B cell (primary cell): ENCODE data around the gene DAB2IP. TPM values are rescaled to one million over a fixed set of nuclear protein-coding genes. Genes with fewer than 3 reads are reported as not detected.

ENCODE experiments used
- ATAC-seq: fragments of 200-7000 bp; cut with Tn5 transposase; one replicate; pipeline ENCODE4 v1.10.0; 2021; ENCODE audit warnings: low read depth, mild to moderate bottlenecking, moderate number of reproducible peaks, moderate library complexity
- CTCF ChIA-PET: fragments of 350-600 bp; sonication (Branson Sonifier 250); formaldehyde crosslinking; loops from one replicate; lab custom pipeline; 2021; ENCODE audit warnings: antibody characterized with exemption, inconsistent platforms; lab: Charles Lee
- POLR2A ChIA-PET: fragments of 350-600 bp; sonication (Branson Sonifier 250); formaldehyde crosslinking; loops from one replicate; lab custom pipeline; 2021; ENCODE audit warnings: antibody characterized with exemption; lab: Charles Lee
- DNase-seq: peaks from one replicate; pipeline ENCODE4 v3.0.0; 2013
- H2AFZ ChIP-seq: 2 replicates; pipeline ENCODE4 v1.6.1; 2012; ENCODE audit warnings: mild to moderate bottlenecking, low read depth, low read length; ENCODE audit not compliant: insufficient read depth, poor library complexity, severe bottlenecking
- H3K27ac ChIP-seq, 2 donors: 1 replicate in 1 of 2; 2 replicates in 1 of 2; pipeline ENCODE4 v1.5.1; 2012 to 2013; ENCODE audit warnings: low read length in 2 of 2, mild to moderate bottlenecking in 2 of 2, moderate library complexity in 1 of 2
- H3K27me3 ChIP-seq, 4 experiments: fragments of 200-600 bp in 1 of 4; sonication (generic) in 1 of 4; replicated peaks in 1 of 4; 1 replicate in 2 of 4; 2 replicates in 2 of 4; pipeline versions ENCODE4 v1.6.1 to v1.7.0; 2013 to 2016; ENCODE audit warnings: low read length in 3 of 4, mild to moderate bottlenecking in 2 of 4, mixed read lengths in 1 of 4, moderate library complexity in 1 of 4; ENCODE audit not compliant: insufficient read depth in 4 of 4, control insufficient read depth in 3 of 4; ENCODE audit errors: control extremely low read depth in 1 of 4
- H3K36me3 ChIP-seq, 2 experiments: replicated peaks in 1 of 2; 1 replicate in 1 of 2; 2 replicates in 1 of 2; pipeline versions ENCODE4 v1.6.1 to v1.7.1; 2013; ENCODE audit warnings: low read length in 1 of 2; ENCODE audit not compliant: insufficient read depth in 2 of 2, control insufficient read depth in 1 of 2; ENCODE audit errors: control extremely low read depth in 1 of 2, extremely low read depth in 1 of 2
- H3K4me1 ChIP-seq, 2 donors: fragments of 200-600 bp in 1 of 2; sonication (generic) in 1 of 2; 1 replicate in 1 of 2; 2 replicates in 1 of 2; pipeline versions ENCODE4 v1.5.1 to v1.6.1; 2013 to 2017; ENCODE audit warnings: low read length in 2 of 2; ENCODE audit not compliant: control insufficient read depth in 2 of 2, insufficient read depth in 2 of 2
- H3K4me2 ChIP-seq: replicated peaks from 2 replicates; pipeline ENCODE3; 2012; ENCODE audit warnings: mild to moderate bottlenecking, low read depth, low read length; ENCODE audit not compliant: poor library complexity, severe bottlenecking
- H3K4me3 ChIP-seq, 5 experiments: fragments of 200-600 bp in 1 of 5; sonication (generic) in 1 of 5; 1 replicate in 3 of 5; 2 replicates in 2 of 5; pipeline versions ENCODE4 v1.5.1 to v1.7.0; 2011 to 2016; ENCODE audit warnings: low read length in 4 of 5, mild to moderate bottlenecking in 4 of 5, low read depth in 2 of 5, control low read depth in 1 of 5, moderate library complexity in 1 of 5; ENCODE audit not compliant: insufficient read depth in 1 of 5; ENCODE audit errors: control extremely low read depth in 1 of 5, extremely low read depth in 1 of 5
- H3K79me2 ChIP-seq: fragments of 200-600 bp; sonication (generic); one replicate; pipeline ENCODE4 v1.6.0; 2016; ENCODE audit warnings: low read length; ENCODE audit not compliant: control insufficient read depth, insufficient read depth
- H3K9ac ChIP-seq: fragments of 200-600 bp; sonication (generic); 2 replicates; pipeline ENCODE4 v1.6.1; 2017; ENCODE audit warnings: mild to moderate bottlenecking, low read length, moderate library complexity
- H3K9me3 ChIP-seq, 3 donors: one replicate each; pipeline versions ENCODE4 v1.6.1 to v1.7.1; 2013; ENCODE audit warnings: low read length in 2 of 3; ENCODE audit not compliant: control insufficient read depth in 2 of 3, insufficient read depth in 1 of 3; ENCODE audit errors: control extremely low read depth in 1 of 3
- H4K20me1 ChIP-seq: 2 replicates; pipeline ENCODE4 v1.6.0; 2012; ENCODE audit warnings: mild to moderate bottlenecking, low read length; ENCODE audit not compliant: insufficient read depth, control insufficient read depth, poor library complexity, severe bottlenecking
- H3K27ac Mint-ChIP-seq: one replicate; pipeline ENCODE4 v1.8.0; 2021; ENCODE audit warnings: mixed read lengths
- H3K27me3 Mint-ChIP-seq: one replicate; pipeline ENCODE4 v1.8.0; 2021; ENCODE audit warnings: mixed read lengths
- H3K4me1 Mint-ChIP-seq: one replicate; pipeline ENCODE4 v1.8.0; 2021; ENCODE audit warnings: mixed read lengths
- H3K4me3 Mint-ChIP-seq: one replicate; pipeline ENCODE4 v1.8.0; 2021; ENCODE audit warnings: mixed read lengths
- H3K9me3 Mint-ChIP-seq: one replicate; pipeline ENCODE4 v1.8.0; 2022; ENCODE audit warnings: mixed read lengths; ENCODE audit not compliant: insufficient read depth
- EZH2 ChIP-seq: IDR thresholded peaks from 2 replicates; pipeline ENCODE4 v1.6.1; 2012; ENCODE audit warnings: borderline replicate concordance, low read depth, mild to moderate bottlenecking, moderate library complexity, low read length; ENCODE audit not compliant: insufficient read depth, poor library complexity, severe bottlenecking
- WGBS: methylation state at CpG from one replicate; pipeline ENCODE4 v1.1.5; 2013; ENCODE audit warnings: missing lambda C conversion rate; ENCODE audit not compliant: insufficient coverage; 5-methylcytosine and 5-hydroxymethylcytosine counted together
- intact Hi-C: fragments of 100-400 bp; cut with micrococcal nuclease; formaldehyde crosslinking; loops from one replicate; pipeline ENCODE4 v1.10.0; 2022
- polyA plus RNA-seq: library from polyadenylated mRNA; depleted of rRNA; stranded (reverse); fragments of >200 nt; gene quantifications from 2 replicates; pipeline ENCODE4 v1.2.3, GENCODE V29; 2012
- total RNA-seq, 2 donors: library from RNA; stranded (reverse); fragments of 120-200 nt in 1 of 2; gene quantifications; 1 replicate in 1 of 2; 2 replicates in 1 of 2; pipeline versions ENCODE4 v1.2.3 to v1.2.4, GENCODE V29; 2013 to 2022
- TF ChIP-seq, protein P1 (sequence below): fragments of 200-600 bp; IDR thresholded peaks from one replicate; pipeline ENCODE4 v1.8.0; 2022; ENCODE audit warnings: antibody characterized with exemption, mild to moderate bottlenecking

Gene DAB2IP
- total and polyA plus RNA-seq, 2 donors (not counting 1 experiment from before 2014, with no cell fraction given), result 1.1 to 3.9 TPM

DNA sequence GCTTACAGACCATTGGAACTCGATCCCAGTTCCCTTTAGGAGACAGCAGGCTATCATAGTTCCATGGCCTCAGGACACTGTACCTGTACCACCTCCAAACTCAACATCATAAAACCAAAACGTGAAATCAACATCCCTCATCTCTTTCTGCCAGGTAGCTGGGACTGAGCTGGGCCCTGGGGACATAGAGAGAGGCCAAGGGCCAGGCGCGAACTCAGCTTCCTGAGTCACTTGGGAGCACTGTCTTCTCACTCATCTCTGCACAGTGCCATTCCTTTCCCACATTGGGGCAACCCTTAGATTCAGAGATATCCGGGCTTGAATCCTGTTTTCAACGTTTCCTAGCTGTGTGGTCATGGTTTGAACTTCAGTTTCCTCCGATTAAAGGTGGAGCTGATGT is 12.2 kb downstream of the DAB2IP start:
- Histone ChIP-seq H3K4me1 (no peaks in the 10 kb centered on the region), H4K20me1 (no peaks in the 10 kb centered on the region), H3K9me3 (no peaks in the 10 kb centered on the region), H3K9ac (no peak overlapping the region), H3K79me2 (no peaks in the 10 kb centered on the region), H3K4me3 (no peak overlapping the region), H2AFZ (no peak overlapping the region), H3K4me2 (no peak overlapping the region), H3K36me3 (no peaks in the 10 kb centered on the region), H3K27ac (no peak overlapping the region), H3K27me3 (peaks cover 0 to 11% (median 4%) of the 10 kb centered on the region in 4 experiments)
- DNase-seq, result no peak
- Mint-ChIP-seq H3K9me3 (no peaks in the 10 kb centered on the region), H3K27ac (no peak overlapping the region), H3K27me3 (peaks cover 56% of the 10 kb centered on the region), H3K4me1 (no peaks in the 10 kb centered on the region), H3K4me3 (no peak overlapping the region)
- intact Hi-C loops, result no loop called here
- ChIA-PET POLR2A (no interaction called here), CTCF (interaction anchor here (1.3 kb wide), 1 partner anchor 19 kb away, joined by 3 read pairs; no protein-coding TSS in a partner anchor)
- WGBS, result 83% methylated on average over 5 of the region's 7 CpGs
- no peak for TF ChIP-seq EZH2
- TF ChIP-seq, protein P1, sequence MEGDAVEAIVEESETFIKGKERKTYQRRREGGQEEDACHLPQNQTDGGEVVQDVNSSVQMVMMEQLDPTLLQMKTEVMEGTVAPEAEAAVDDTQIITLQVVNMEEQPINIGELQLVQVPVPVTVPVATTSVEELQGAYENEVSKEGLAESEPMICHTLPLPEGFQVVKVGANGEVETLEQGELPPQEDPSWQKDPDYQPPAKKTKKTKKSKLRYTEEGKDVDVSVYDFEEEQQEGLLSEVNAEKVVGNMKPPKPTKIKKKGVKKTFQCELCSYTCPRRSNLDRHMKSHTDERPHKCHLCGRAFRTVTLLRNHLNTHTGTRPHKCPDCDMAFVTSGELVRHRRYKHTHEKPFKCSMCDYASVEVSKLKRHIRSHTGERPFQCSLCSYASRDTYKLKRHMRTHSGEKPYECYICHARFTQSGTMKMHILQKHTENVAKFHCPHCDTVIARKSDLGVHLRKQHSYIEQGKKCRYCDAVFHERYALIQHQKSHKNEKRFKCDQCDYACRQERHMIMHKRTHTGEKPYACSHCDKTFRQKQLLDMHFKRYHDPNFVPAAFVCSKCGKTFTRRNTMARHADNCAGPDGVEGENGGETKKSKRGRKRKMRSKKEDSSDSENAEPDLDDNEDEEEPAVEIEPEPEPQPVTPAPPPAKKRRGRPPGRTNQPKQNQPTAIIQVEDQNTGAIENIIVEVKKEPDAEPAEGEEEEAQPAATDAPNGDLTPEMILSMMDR, result no peak
- no peak for ATAC-seq

DNA sequence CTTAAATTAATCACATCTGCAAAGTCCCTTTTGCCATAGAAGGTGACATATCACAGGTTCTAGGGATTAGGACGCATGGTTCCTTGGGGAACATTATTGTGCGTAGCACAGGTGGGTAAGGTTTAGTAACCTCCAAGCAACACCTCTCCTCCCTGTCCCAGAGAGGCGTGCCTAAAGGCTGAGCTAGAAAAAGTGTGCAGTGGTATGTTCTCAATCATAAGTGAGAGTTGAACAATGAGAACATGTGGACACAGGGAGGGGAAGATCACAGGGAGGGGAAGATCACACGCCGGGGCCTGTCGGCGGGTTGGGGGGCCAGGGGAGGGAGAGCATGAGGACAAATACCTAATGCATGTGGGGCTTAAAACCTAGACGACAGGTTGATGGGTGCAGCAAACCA is 14.9 kb downstream of the DAB2IP start:
- no peaks in the 10 kb centered on the region for H3K4me1 Mint-ChIP-seq
- 100% methylated on average over 1 of the region's 8 CpGs for WGBS
- POLR2A ChIA-PET, result no interaction called here
- H3K27me3 Mint-ChIP-seq, result peaks cover 46% of the 10 kb centered on the region
- Histone ChIP-seq H3K79me2 (no peaks in the 10 kb centered on the region), H3K4me1 (no peaks in the 10 kb centered on the region), H3K4me2 (no peak overlapping the region), H3K27me3 (peaks cover 0 to 11% (median 3%) of the 10 kb centered on the region in 4 experiments), H4K20me1 (no peaks in the 10 kb centered on the region), H3K4me3 (no peak overlapping the region), H3K9ac (no peak overlapping the region), H3K27ac (no peak overlapping the region), H3K36me3 (no peaks in the 10 kb centered on the region), H3K9me3 (no peaks in the 10 kb centered on the region), H2AFZ (no peak overlapping the region)
- CTCF ChIA-PET, result no interaction called here
- DNase-seq, result no peak
- TF ChIP-seq, protein P1, result no peak
- no peak for TF ChIP-seq EZH2
- no peak for ATAC-seq
- intact Hi-C loops, result no loop called here
- no peak overlapping the region for H3K4me3 Mint-ChIP-seq
- H3K27ac Mint-ChIP-seq, result no peak overlapping the region
- H3K9me3 Mint-ChIP-seq, result peaks cover 2% of the 10 kb centered on the region
